ENCODE results near the gene DENND6A.
A peak's percentile ranks its signal among the peaks of the same experiment; 100 is the strongest.
"Not testable (repeated sequence)": the region's sequence is repeated elsewhere in the genome, so short reads cannot be mapped to it uniquely, and the experiment has no call there.

DENND6A gene

DNA sequence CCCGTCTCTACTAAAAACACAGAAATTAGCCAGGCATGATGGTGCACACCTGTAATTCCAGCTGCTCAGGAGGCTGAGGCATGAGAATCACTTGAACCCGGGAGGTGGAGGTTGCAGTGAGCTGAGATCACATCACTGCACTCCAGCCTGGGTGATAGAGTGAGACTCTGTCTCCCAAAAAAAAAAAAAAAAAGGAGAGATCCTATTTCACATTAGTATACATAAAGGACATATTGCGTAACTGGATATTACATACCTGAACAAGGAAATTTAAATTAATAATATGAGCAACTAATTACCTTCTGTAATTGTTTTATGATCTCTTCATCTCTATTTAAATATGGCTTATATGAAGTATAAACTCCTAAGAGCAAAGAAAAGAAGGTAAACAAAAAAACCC lies 58.6 kb downstream of the DENND6A start:
- DNase-seq, result not testable (repeated sequence)

DNA sequence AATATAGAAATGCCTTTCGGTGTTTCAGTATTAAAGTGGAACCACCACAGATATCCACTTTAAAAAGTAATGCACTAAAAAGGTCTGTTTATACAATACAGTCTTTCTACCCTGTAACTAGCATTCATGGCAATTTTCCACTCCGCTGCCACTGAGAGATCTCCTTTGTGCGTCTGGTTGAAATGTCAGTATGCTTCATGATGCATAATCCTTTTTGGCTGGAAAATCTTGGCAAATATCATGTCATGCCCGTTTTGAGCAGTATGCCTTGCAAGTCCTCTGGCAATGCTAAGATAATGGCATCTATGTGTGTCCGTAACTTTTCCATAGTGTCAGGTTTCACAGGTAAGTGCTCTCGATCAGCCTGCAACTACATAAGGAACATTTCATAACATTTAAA lies 64.9 kb downstream of the DENND6A start:
- peak in 8 of 14 donors; percentile 5 to 40 (median 11) for DNase-seq

DNA sequence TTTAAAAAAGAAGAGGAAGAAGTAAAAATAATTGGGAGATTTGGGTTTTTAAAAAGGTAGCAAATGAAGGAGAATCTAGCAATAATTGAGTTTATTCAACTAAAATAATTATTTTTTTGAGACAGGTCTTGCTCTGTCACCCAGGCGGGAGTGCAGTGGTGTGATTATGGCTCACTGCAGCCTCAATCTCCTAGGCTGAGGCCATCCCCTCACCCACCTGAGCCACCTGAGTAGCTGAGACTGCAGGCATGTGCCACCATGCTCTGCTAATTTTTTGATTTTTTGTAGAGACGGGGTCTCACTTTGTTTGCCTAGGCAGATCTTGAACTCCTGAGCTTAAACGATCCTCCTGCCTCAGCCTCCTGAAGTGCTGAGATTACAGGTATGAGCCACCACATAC lies 68.1 kb downstream of the DENND6A start:
- DNase-seq, result no peak

DNA sequence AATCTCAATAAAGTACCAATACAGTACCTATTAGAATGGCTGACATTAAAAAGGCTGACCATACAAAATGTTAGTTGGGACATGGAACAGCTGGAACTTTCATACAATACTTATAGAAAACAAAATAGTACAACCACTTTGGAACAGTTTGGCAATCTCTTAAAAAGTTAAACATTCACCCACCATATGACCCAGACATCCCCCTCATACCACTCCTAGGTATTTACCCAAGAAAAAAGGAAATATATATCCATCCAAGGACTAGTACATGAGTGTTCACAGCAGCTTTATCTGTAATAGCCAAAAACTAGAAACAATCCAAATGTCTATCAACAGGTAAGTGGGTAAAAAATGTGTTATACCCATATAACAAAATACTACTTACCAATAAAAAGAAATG lies 70.5 kb downstream of the DENND6A start:
- no peak for DNase-seq

DNA sequence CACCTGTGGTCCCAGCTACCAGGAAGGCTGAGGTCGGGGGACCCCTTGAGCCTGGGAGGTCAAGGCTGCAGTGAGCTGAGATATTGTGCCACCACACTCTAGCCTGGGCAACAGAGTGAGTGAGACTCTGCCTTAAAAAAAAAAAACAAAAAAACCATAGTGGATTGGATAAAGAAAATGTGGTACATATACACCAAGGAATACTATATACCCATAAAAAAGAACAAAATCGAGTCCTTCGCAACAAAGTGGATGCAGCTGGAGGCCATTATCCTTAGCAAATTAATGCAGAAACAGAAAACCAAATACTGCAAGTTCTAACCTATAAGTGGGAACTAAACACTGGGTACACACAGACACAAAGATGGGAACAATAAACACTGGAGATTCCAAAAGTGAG lies 75.1 kb downstream of the DENND6A start:
- DNase-seq, result no peak

DNA sequence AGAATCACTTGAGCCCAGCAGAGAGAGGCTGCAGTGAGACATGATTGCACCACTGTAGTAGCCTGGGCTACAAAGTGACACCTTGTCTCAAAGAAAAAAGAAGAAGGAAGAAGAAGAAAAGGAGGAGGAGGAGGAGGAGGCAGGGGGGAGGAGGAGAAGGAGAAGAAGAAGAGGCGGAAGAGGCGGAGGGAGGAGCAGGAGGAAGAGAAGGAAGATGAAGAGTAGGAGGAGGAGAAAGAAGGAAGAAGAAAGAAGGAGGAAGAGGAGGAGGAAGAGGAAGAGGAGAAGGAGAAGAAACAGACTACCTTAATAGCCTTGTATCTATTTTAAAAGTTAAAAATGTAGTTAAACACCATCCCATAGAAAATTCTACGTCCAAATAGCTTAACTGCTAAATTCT lies 76.6 kb downstream of the DENND6A start:
- DNase-seq, result no peak

DNA sequence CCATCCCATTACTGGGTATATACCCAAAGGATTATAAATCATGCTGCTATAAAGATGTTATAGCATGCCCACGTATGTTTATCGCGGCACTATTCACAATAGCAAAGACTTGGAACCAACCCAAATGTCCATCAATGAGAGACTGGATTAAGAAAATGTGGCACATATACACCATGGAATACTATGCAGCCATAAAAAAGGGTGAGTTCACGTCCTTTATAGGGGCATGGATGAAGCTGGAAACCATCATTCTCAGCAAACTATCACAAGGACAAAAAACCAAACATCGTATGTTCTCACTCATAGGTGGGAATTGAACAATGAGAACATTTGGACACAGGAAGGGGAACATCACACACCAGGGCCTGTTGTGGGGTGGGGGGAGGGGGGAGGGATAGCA lies 81.0 kb downstream of the DENND6A start:
- DNase-seq, result not testable (repeated sequence)

DNA sequence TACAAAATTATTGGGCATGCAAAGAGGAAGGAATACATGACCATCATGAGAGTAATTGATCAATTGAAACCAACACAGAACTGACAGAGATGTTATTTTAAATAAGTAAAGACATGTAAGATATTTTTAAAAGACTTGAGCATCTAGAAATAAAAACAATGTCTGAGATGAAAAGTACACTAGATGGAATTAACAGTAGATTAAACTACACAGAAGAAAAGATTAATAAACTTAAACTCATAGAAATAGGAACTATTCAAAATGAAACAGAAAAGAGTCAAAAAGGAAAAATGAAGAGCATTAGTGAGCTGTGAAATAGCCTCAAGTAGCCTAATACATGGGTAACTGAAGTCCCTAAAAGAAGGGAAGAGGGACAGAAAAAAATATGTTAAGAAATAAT lies 87.2 kb downstream of the DENND6A start:
- DNase-seq, result no peak

DNA sequence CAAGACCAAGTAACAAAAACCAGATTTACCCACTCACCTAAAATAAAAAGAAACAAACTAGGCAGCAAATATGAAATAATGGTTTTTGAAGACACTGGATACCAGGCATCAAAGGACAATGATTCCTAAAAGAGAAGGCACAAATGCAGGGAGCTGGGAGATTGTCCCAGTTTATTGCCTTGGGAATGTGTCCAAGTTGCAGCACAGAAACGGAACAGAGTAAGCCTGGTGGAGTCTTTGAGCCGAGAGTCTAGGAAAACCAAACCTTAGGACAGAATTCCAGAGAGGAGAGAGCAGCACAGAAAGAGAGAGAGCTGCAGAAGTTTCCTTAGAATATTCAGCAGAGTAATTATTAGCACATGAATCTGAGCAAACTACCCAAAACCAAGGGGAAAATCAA lies 87.9 kb downstream of the DENND6A start:
- no peak for DNase-seq

DNA sequence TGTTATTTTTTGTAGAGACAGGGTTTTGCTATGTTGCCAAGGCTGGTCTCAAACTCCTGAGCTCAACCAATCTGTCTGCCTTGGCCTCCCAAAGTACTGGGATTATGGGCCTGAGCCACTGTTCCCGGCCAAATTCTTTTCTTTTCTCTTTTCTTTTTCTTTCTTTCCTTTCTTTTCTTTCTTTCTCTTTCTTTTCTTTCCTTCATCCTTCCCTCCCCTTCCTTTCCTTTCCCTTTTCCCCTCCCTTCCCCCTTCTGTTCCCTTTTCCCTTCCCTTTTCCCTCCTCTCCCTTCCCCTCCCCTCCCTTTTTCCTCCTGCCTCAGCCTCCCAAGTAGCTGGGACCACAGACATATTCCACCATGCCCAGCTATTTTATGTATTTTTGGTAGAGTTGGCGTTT lies 92.7 kb downstream of the DENND6A start:
- no peak for DNase-seq

DNA sequence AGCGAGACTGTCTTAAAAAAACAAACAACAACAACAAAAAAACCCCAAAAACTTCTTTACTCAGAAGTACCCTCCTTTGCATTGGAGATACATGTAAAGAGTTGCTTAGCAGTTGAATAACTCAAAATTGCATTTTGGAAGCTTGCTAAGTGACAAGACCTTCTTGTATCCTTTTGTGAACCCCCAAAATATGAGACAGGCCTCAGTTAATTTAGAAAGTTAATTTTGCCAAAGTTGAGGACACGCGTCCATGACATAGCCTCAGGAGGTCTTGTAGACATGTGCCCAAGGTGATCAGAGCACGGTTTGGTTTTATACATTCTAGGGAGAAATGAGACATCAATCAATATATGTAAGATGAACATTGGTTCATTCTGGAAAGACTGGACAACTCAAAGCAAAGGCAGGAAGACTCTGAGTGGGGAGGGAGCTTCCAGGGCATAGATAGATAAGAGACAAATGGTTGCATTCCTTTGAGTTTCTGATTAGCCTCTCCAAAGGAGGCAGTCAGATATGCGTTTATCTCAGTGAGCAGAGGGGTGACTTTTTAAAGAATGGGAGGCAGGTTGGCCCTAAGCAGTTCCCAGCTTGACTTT lies 94.0 kb downstream of the DENND6A start:
- no peak for DNase-seq

DNA sequence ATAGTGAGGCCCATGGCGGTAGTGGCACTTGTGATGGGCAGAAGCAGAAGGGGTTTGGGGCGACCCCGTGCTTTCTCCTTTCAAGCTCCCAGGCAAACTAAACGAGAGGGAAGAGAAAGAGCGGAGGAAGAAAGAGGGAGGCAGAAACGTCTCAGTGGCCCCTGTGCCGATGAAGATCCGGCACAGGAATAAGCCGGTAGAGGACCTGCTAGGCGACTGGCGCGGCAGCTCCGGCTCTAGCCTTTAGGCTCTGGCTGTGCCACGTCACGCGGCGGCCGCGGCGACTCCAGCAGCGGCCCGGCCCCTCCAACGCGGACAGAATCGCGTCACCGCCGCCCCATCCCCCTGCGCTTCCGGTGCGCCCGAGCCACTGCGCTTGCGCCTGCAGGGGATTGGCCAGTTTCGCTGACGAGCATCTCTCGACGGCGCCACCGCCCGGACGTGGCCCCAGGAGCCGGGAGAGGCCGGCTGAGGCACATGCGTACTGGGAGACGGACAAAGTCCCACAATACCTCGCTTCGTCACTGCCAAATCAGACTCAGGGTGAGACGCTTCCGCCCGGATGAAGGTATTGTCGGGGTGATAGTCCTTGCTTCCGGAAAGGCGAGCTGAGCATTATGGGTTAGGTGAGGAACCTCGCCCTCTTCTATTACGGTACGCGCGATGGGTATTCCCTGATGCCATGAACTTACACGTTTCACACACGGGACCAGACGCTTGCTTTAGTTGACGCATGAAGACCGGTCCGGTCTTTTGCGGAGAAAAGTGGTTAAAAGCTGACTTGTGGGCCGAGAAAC lies 95.6 kb downstream of the DENND6A start, which contains the start of gene ARF4:
Gene ARF4, minus strand, starts transcription at position 218 of the 797 bp plus-strand sequence. Its CDS starts 204 bp downstream, at position 14.
- DNase-seq, result peak; percentile 96 to 100 (median 99)

DNA sequence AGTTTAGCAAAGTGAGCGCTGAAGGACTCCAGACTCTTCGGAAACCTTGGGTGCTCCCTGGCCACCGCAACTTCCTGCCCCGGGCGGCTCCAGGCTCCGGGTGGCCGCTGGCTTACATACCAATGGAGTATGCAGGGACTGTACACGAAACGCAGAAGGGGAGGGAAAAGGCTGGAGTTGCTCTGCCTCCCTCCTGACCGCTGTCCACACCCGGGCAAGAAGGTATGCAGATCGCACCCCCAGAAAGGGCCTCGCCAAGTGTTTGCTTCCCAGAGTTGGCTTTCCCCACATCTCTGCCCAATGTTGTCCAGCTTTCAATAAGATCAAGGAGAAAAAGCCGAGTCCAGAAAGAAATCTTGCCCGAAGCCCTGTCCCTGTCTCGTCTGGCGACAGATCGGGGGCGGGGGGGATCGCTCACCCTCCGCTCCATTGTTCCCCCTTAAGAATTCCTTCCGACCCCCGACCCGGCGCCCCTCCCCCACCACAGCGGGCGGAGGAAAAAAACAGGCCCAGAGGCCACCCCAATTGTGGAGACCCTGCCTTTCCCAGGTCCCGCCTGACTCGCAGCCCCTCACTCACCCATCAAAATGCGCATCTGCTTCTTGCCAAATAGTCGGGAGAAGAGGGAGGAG lies 96.3 kb downstream of the DENND6A start:
- peak; percentile 7 to 81 (median 62) for DNase-seq

DNA sequence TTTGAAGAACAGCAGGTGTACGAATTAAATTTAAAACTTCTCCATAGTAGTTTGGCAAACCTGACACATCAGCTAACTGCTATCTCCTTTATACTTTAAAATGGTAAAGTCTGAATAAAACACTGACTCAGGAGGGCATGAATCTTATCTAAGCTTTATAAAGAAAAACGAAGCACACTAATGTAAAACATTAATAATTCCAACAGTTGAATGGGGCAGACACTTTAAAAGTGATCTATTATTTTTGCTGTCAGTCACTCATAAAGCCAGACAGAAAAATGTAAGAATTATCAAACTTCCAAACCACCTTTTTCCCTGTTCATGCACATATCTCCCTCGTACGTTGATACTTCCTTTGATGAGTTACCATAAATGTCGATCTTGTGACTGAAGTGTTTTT lies 98.3 kb downstream of the DENND6A start:
- DNase-seq, result no peak

DNA sequence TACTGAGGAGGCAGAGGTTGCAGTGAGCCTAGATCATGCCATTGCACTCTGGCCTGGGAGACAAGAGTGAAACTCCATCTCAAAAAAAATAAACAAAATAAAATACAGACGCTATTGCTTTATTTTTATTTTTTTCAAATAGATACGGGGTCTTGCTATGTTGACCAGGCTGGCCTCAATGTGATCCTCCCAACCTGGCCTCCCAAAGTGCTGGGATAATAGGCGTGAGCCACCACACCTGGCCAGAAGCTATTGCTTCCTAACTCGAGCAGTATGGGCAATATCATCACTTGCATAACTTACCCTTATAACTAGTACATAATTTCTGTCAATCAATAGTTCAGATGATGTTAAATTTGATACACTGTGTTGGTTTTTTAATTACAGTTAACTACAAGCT lies 98.7 kb downstream of the DENND6A start:
- DNase-seq, result no peak

DNA sequence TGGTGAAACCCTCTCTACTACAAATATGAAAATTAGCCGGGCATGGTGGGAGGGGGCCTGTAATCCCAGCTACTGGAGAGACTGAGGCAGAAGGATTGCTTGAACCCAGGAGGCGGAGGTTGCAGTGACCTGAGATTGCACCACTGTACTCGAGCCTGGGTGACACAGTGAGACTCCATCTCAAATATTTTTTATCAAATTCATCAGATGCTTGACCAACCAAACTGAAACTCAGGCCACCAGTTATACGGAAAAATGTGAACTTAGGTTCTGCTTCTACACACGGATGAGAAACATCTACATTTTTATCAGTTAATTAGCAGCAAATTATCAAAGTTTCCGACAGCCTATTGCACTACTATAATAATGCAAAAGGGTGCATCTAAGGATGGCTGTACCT lies 100.6 kb downstream of the DENND6A start:
- DNase-seq, result no peak

DNA sequence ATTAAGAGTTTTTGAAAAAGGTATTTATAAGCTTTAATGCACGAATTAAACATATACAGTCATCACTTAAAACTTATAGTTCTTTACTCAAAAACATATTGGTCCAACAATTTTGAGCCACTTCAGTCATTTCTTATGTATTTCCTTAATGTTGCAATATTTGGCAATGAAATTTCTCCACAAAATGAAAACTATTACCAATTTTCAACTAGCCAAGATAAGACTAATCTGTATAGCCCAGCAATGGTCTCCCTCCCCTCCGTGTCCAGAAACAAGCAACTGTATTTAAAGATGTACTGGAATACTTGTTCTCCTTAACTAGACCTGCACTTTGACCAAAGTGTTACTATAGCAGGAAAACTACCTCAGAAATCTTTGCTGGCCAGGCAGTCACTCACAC lies 105.0 kb downstream of the DENND6A start:
- no peak for DNase-seq

DNA sequence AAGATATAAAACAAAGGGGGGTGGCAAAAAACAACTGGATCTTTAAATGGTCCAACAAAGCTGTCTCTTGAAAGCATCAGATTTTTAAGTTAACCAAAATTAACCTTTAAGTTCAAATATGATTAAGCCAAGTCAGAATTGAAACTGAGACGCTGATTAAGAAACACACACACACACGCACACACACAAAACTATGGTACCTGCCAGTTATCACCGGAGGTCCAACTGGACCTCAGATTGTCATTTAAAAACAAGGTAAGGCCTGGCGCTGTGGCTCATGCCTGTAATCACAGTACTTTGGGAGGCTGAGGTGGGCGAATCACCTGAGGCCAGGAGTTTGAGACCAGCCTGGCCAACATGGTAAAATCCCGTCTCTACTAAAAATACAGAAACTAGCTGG lies 106.1 kb downstream of the DENND6A start:
- no peak for DNase-seq

DNA sequence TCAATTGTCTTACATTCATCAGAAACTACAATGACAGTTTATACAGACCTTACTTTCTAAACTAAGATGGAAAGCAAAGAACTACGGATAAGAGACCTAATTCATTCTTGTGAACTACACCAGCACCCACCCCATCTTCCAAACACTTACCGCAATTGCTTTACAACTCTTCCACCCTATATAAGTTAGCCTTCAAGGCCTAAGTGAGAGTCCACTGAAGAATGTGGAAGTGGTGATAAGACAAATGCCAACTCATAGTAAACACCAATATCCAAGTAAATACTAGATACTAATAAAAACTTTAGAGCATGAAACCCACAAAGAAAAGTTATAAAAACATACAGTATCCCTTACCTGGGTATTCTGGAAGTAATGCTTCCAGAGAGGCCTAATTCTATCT lies 109.3 kb downstream of the DENND6A start:
- DNase-seq, result no peak

DNA sequence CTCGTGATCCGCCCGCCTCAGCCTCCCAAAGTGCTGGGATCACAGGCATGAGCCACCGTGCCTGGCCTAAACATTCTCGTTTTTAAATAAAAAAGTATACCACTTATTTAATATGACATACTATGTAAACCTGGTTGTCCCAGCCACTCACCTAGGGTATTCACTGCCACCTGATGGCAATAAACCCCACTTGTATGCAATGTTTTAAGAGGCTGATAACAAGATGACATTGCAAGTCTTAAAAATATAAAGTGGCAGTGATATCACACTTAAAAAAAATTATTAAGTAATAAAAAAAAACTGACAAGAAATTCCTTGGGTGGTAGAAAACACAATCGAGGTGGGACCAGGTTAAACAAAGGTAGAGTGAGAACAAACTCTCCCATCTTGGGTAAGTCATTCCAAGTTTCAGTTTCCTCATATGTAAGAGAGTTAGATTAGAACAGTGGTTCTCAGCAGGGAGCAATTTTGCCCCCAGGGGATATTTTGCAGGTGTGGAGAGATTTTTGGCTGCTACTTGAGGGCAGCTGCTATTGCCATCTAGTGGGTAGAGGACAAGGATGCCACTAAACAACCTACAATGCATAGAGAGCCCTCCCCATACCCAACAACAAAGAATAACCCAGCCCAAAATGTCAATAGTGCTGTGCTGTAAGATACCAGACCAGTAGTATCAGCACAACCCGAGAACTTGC lies 110.3 kb downstream of the DENND6A start:
- DNase-seq, result no peak

DNA sequence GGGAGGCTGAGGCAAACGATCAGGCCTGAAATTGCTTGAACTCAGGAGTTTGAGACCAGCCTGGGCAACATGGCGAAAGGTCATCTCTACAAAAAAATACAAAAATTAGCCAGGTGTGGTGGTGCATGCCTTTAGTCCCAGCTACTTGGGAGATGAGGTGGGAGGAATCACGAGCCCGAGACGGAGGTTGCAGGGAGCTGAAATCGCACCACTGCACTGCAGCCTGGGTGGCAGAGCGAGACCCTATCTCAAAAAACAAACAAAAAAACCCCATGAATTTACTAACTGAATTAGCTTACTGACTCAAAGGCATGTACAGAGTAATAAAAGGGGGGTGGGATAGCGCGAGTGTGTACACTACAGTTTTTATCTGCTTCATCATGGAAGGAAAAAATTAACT lies 115.1 kb downstream of the DENND6A start:
- DNase-seq, result no peak

DNA sequence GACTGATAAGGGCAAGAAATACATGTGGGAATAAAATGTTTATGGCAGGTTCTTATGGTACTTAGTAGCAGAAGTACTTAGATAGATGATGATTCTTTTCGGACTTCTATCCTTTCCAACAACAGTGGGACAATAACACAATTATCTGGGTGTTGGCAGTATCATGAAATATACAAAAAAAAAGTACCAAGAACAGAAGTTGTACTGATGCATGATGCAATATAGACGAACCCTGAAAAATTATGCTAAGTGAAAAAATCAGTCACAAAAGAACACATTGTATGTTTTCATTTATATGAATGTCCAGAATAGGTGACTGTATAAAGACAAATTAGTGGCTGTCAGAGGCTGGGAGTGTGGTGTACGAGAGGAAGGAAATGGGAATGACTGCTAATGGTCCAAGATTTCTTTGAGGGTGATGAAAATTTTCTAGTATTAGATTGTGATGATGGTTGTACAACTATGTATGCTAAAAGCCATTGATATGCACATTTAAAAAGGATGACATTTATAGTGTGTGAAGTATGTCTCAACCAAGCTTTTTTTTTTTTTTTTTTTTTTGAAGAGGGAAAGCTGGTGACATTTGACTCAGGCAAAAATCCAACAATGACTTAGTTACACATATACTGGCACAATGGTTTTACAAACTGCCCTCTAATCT lies 116.8 kb downstream of the DENND6A start:
- no peak for DNase-seq

All from C1 segment of cervical spinal cord (tissue), 14 donors.